ENCODE measurements around the gene CYB5R2. TPM values are rescaled to one million over a fixed set of nuclear protein-coding genes. Genes with fewer than 3 reads are reported as not detected.

CYB5R2 gene
- 9.3 TPM for polyA plus RNA-seq

- Mint-ChIP-seq H3K27ac (peak within 1 kb of the TSS; percentile 15 to 88 (median 87)), H3K4me3 (peak within 1 kb of the TSS; percentile 81 to 95 (median 87))
These were observed at the start of gene CYB5R2 for GRCh38 chr11:7672960-7673723. CYB5R2 (minus strand) TSS chr11:7673500; CDS start chr11:7672825, 675 bp downstream.

GRCh38 chr11:7714786-7715185 lies 41.5 kb upstream of the CYB5R2 start:
- Mint-ChIP-seq H3K36me3 (no peaks in the 10 kb centered on the region), H3K9me3 (peaks cover 3 to 15% (median 4%) of the 10 kb centered on the region in 3 donors), H3K4me1 (no peaks in the 10 kb centered on the region), H3K27me3 (peaks cover 2% of the 10 kb centered on the region), H3K27ac (no peak overlapping the region), H3K4me3 (peak overlapping the region in 1 of 4 donors; percentile 18)

More at GRCh38 chr11:7672960-7673723, at the start of gene CYB5R2:
- H3K9me3 Mint-ChIP-seq: peaks cover 0 to 5% (median 0%) of the 10 kb centered on the region in 3 donors
- peaks cover 12 to 15% (median 14%) of the 10 kb centered on the region in 3 donors for H3K4me1 Mint-ChIP-seq
- peaks cover 23% of the 10 kb centered on the region for H3K27me3 Mint-ChIP-seq
- H3K36me3 Mint-ChIP-seq: peaks cover 2% of the 10 kb centered on the region

- Mint-ChIP-seq H3K4me3 (no peak within 1 kb of the TSS), H3K36me3 (no peaks in the 10 kb centered on the region), H3K4me1 (no peaks in the 10 kb centered on the region), H3K27me3 (peaks cover 14% of the 10 kb centered on the region), H3K9me3 (peaks cover 0 to 4% (median 2%) of the 10 kb centered on the region in 3 donors), H3K27ac (no peak within 1 kb of the TSS)
These were observed 33.1 kb upstream of the CYB5R2 start, which contains the start of gene OVCH2 for GRCh38 chr11:7706377-7706776. OVCH2 (minus strand) TSS chr11:7706477; CDS start chr11:7706394, 83 bp downstream.

GRCh38 chr11:7703740-7704139 lies 30.4 kb upstream of the CYB5R2 start:
- Mint-ChIP-seq H3K9me3 (no peaks in the 10 kb centered on the region), H3K4me1 (no peaks in the 10 kb centered on the region), H3K4me3 (no peak overlapping the region), H3K27ac (no peak overlapping the region), H3K27me3 (peaks cover 12% of the 10 kb centered on the region), H3K36me3 (no peaks in the 10 kb centered on the region)

GRCh38 chr11:7696424-7696823 lies 23.1 kb upstream of the CYB5R2 start:
- Mint-ChIP-seq H3K9me3 (no peaks in the 10 kb centered on the region), H3K36me3 (no peaks in the 10 kb centered on the region), H3K4me3 (no peak overlapping the region), H3K4me1 (peaks cover 0 to 2% (median 0%) of the 10 kb centered on the region in 3 donors), H3K27me3 (peaks cover 18% of the 10 kb centered on the region), H3K27ac (no peak overlapping the region)

GRCh38 chr11:7694235-7694634 lies 20.9 kb upstream of the CYB5R2 start:
- H3K36me3 Mint-ChIP-seq: no peaks in the 10 kb centered on the region
- peaks cover 22% of the 10 kb centered on the region for H3K27me3 Mint-ChIP-seq
- H3K9me3 Mint-ChIP-seq: no peaks in the 10 kb centered on the region
- peaks cover 0 to 2% (median 0%) of the 10 kb centered on the region in 3 donors for H3K4me1 Mint-ChIP-seq
- no peak overlapping the region for H3K27ac Mint-ChIP-seq
- no peak overlapping the region for H3K4me3 Mint-ChIP-seq

- Mint-ChIP-seq H3K27ac (no peak overlapping the region), H3K4me3 (no peak overlapping the region), H3K36me3 (no peaks in the 10 kb centered on the region), H3K9me3 (no peaks in the 10 kb centered on the region), H3K4me1 (peaks cover 0 to 2% (median 0%) of the 10 kb centered on the region in 3 donors), H3K27me3 (peaks cover 22% of the 10 kb centered on the region)
These were observed 19.1 kb upstream of the CYB5R2 start for GRCh38 chr11:7692426-7692825.

GRCh38 chr11:7691759-7692350 lies 18.6 kb upstream of the CYB5R2 start:
- Mint-ChIP-seq H3K4me1 (peaks cover 0 to 2% (median 0%) of the 10 kb centered on the region in 3 donors), H3K9me3 (no peaks in the 10 kb centered on the region), H3K27me3 (peaks cover 22% of the 10 kb centered on the region), H3K4me3 (no peak overlapping the region), H3K27ac (no peak overlapping the region), H3K36me3 (no peaks in the 10 kb centered on the region)

- Mint-ChIP-seq H3K4me1 (peaks cover 0 to 2% (median 0%) of the 10 kb centered on the region in 3 donors), H3K9me3 (no peaks in the 10 kb centered on the region), H3K36me3 (no peaks in the 10 kb centered on the region), H3K27me3 (peaks cover 23% of the 10 kb centered on the region), H3K4me3 (no peak overlapping the region), H3K27ac (no peak overlapping the region)
These were observed 17.3 kb upstream of the CYB5R2 start for GRCh38 chr11:7690648-7691047.

GRCh38 chr11:7689239-7689638 lies 15.9 kb upstream of the CYB5R2 start:
- H3K36me3 Mint-ChIP-seq: no peaks in the 10 kb centered on the region
- H3K4me1 Mint-ChIP-seq: peaks cover 0 to 2% (median 0%) of the 10 kb centered on the region in 3 donors
- peaks cover 25% of the 10 kb centered on the region for H3K27me3 Mint-ChIP-seq
- no peak overlapping the region for H3K27ac Mint-ChIP-seq
- no peaks in the 10 kb centered on the region for H3K9me3 Mint-ChIP-seq
- no peak overlapping the region for H3K4me3 Mint-ChIP-seq

- Mint-ChIP-seq H3K27ac (no peak overlapping the region), H3K4me1 (peaks cover 0 to 2% (median 0%) of the 10 kb centered on the region in 3 donors), H3K9me3 (no peaks in the 10 kb centered on the region), H3K27me3 (peaks cover 17% of the 10 kb centered on the region), H3K4me3 (no peak overlapping the region), H3K36me3 (no peaks in the 10 kb centered on the region)
These were observed 15.0 kb upstream of the CYB5R2 start for GRCh38 chr11:7688238-7688826.

- Mint-ChIP-seq H3K4me1 (no peaks in the 10 kb centered on the region), H3K4me3 (no peak overlapping the region), H3K9me3 (no peaks in the 10 kb centered on the region), H3K27me3 (peaks cover 16% of the 10 kb centered on the region), H3K27ac (no peak overlapping the region), H3K36me3 (no peaks in the 10 kb centered on the region)
These were observed 14.1 kb upstream of the CYB5R2 start for GRCh38 chr11:7687386-7687785.

- no peaks in the 10 kb centered on the region for H3K9me3 Mint-ChIP-seq
- H3K4me3 Mint-ChIP-seq: no peak overlapping the region
- H3K27ac Mint-ChIP-seq: no peak overlapping the region
- no peaks in the 10 kb centered on the region for H3K4me1 Mint-ChIP-seq
- H3K27me3 Mint-ChIP-seq: peaks cover 11% of the 10 kb centered on the region
- no peaks in the 10 kb centered on the region for H3K36me3 Mint-ChIP-seq
These were observed 13.5 kb upstream of the CYB5R2 start for GRCh38 chr11:7686761-7687160.

GRCh38 chr11:7683571-7683970 lies 10.3 kb upstream of the CYB5R2 start:
- Mint-ChIP-seq H3K27me3 (peaks cover 7% of the 10 kb centered on the region), H3K9me3 (no peaks in the 10 kb centered on the region), H3K4me1 (no peaks in the 10 kb centered on the region), H3K36me3 (no peaks in the 10 kb centered on the region), H3K27ac (no peak overlapping the region), H3K4me3 (no peak overlapping the region)

GRCh38 chr11:7677796-7678201 lies 4.5 kb upstream of the CYB5R2 start:
- H3K4me1 Mint-ChIP-seq: peaks cover 4 to 7% (median 6%) of the 10 kb centered on the region in 3 donors
- peaks cover 22% of the 10 kb centered on the region for H3K27me3 Mint-ChIP-seq
- peaks cover 0 to 7% (median 0%) of the 10 kb centered on the region in 3 donors for H3K9me3 Mint-ChIP-seq
- no peaks in the 10 kb centered on the region for H3K36me3 Mint-ChIP-seq
- no peak overlapping the region for H3K4me3 Mint-ChIP-seq
- no peak overlapping the region for H3K27ac Mint-ChIP-seq
